ENCODE data around the gene RNF175. TPM values are rescaled to one million over a fixed set of nuclear protein-coding genes. Genes with fewer than 3 reads are reported as not detected.
A peak's percentile ranks its signal among the peaks of the same experiment; 100 is the strongest.

The RNF175 gene
- total RNA-seq, 1 donor from 2014 or later, result 1.9 TPM

- Mint-ChIP-seq H3K4me1 (ENCODE audit: low read depth) (peaks cover 14% of the 10 kb centered on the region), H3K36me3 (ENCODE audit: insufficient read depth) (no peaks in the 10 kb centered on the region), H3K27ac (no peak overlapping the region), H3K9me3 (ENCODE audit: low read depth) (no peaks in the 10 kb centered on the region), H3K4me3 (ENCODE audit: low read depth) (no peak overlapping the region), H3K27me3 (peaks cover 46% of the 10 kb centered on the region)
- no peak for DNase-seq (ENCODE audit: low spot score, unreplicated experiment)
- TF ChIP-seq, protein P1, sequence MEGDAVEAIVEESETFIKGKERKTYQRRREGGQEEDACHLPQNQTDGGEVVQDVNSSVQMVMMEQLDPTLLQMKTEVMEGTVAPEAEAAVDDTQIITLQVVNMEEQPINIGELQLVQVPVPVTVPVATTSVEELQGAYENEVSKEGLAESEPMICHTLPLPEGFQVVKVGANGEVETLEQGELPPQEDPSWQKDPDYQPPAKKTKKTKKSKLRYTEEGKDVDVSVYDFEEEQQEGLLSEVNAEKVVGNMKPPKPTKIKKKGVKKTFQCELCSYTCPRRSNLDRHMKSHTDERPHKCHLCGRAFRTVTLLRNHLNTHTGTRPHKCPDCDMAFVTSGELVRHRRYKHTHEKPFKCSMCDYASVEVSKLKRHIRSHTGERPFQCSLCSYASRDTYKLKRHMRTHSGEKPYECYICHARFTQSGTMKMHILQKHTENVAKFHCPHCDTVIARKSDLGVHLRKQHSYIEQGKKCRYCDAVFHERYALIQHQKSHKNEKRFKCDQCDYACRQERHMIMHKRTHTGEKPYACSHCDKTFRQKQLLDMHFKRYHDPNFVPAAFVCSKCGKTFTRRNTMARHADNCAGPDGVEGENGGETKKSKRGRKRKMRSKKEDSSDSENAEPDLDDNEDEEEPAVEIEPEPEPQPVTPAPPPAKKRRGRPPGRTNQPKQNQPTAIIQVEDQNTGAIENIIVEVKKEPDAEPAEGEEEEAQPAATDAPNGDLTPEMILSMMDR (IDR thresholded peaks at IDR 0.05; ENCODE audit: unreplicated experiment), result no peak
Observed at GRCh38 chr4:153784166-153784699, 24.4 kb upstream of the RNF175 start.

- Mint-ChIP-seq H3K36me3 (ENCODE audit: insufficient read depth) (no peaks in the 10 kb centered on the region), H3K4me1 (ENCODE audit: low read depth) (peaks cover 8% of the 10 kb centered on the region)
Observed at GRCh38 chr4:153782581-153782980, 22.8 kb upstream of the RNF175 start.

GRCh38 chr4:153781717-153782416, 22.0 kb upstream of the RNF175 start:
- no peak overlapping the region for H3K4me3 Mint-ChIP-seq (ENCODE audit: low read depth)
- peaks cover 8% of the 10 kb centered on the region for H3K4me1 Mint-ChIP-seq (ENCODE audit: low read depth)
- no peak for DNase-seq (ENCODE audit: low spot score, unreplicated experiment)
- H3K27me3 Mint-ChIP-seq, result peaks cover 24% of the 10 kb centered on the region
- TF ChIP-seq, protein P1 (IDR thresholded peaks at IDR 0.05; ENCODE audit: unreplicated experiment), result peak; percentile 17
- no peaks in the 10 kb centered on the region for H3K36me3 Mint-ChIP-seq (ENCODE audit: insufficient read depth)
- H3K9me3 Mint-ChIP-seq (ENCODE audit: low read depth), result no peaks in the 10 kb centered on the region
- no peak overlapping the region for H3K27ac Mint-ChIP-seq

More at GRCh38 chr4:153782581-153782980, 22.8 kb upstream of the RNF175 start:
- Mint-ChIP-seq H3K27ac (no peak overlapping the region), H3K27me3 (peaks cover 31% of the 10 kb centered on the region), H3K4me3 (ENCODE audit: low read depth) (no peak overlapping the region), H3K9me3 (ENCODE audit: low read depth) (no peaks in the 10 kb centered on the region)
- DNase-seq (ENCODE audit: low spot score, unreplicated experiment), result no peak
- TF ChIP-seq, protein P1 (IDR thresholded peaks at IDR 0.05; ENCODE audit: unreplicated experiment), result no peak

GRCh38 chr4:153781280-153781679, 21.5 kb upstream of the RNF175 start:
- H3K9me3 Mint-ChIP-seq (ENCODE audit: low read depth), result no peaks in the 10 kb centered on the region
- no peak overlapping the region for H3K4me3 Mint-ChIP-seq (ENCODE audit: low read depth)
- no peak for DNase-seq (ENCODE audit: low spot score, unreplicated experiment)

DNA sequence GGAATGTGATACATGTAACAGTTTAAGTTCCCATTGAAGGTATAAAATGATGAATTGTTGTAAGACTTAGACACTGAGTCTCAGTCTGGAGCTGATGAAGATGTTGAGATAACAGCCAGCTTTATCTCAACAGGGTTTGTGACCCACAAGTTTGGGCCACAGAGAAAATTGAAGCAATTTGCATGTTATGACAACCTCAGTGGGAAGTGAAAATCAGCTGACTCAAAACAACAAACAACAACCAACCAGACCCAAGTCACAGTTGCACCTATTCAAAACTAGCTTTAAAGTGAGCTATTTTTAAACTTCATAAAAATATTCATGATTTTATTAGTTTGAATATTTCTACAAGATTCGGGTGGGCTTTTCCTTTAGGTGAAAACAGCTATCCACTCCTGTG, 21.1 kb upstream of the RNF175 start:
- Mint-ChIP-seq H3K9me3 (ENCODE audit: low read depth) (no peaks in the 10 kb centered on the region), H3K36me3 (ENCODE audit: insufficient read depth) (no peaks in the 10 kb centered on the region), H3K4me1 (ENCODE audit: low read depth) (peaks cover 8% of the 10 kb centered on the region), H3K27me3 (peaks cover 14% of the 10 kb centered on the region), H3K4me3 (ENCODE audit: low read depth) (no peak overlapping the region), H3K27ac (no peak overlapping the region)
- TF ChIP-seq, protein P1 (IDR thresholded peaks at IDR 0.05; ENCODE audit: unreplicated experiment), result no peak
- DNase-seq (ENCODE audit: low spot score, unreplicated experiment), result no peak

More at GRCh38 chr4:153781280-153781679, 21.5 kb upstream of the RNF175 start:
- Mint-ChIP-seq H3K4me1 (ENCODE audit: low read depth) (peaks cover 8% of the 10 kb centered on the region), H3K36me3 (ENCODE audit: insufficient read depth) (no peaks in the 10 kb centered on the region), H3K27me3 (peaks cover 18% of the 10 kb centered on the region), H3K27ac (no peak overlapping the region)
- TF ChIP-seq, protein P1 (IDR thresholded peaks at IDR 0.05; ENCODE audit: unreplicated experiment), result no peak

All from progenitor cell of endocrine pancreas (in vitro differentiated cells).